K562 (cell line): ENCODE results near the gene ELOVL1. TPM values are rescaled to one million over a fixed set of nuclear protein-coding genes. Genes with fewer than 3 reads are reported as not detected.
A peak's percentile ranks its signal among the peaks of the same experiment; 100 is the strongest.

ENCODE experiments used
- ATAC-seq: fragments of 200-7000 bp; cut with Tn5 transposase; 3 replicates; pipeline ENCODE4 v1.9.1; 2020; ENCODE audit warnings: moderate library complexity
- BruUV-seq: library from RNA; stranded (reverse); fragments of 400-500 nt; replicated peaks from 2 replicates; lab custom pipeline; 2021; lab: Mats Ljungman, UMichigan
- CTCF ChIA-PET: fragments of 300-600 bp; formaldehyde crosslinking; extraction: SDS; loops from one replicate; lab custom pipeline; 2021; ENCODE audit warnings: low intra/inter-chr PET ratio; lab: Yijun Ruan, JAX
- POLR2A ChIA-PET: fragments of 300-600, 350-650 bp; sonication (Branson Sonifier 250); formaldehyde crosslinking; extraction: SDS; loops from one replicate; lab custom pipeline; 2021; ENCODE audit warnings: antibody characterized with exemption, inconsistent platforms; lab: Yijun Ruan, JAX
- DNase-seq, 4 experiments: peaks; one replicate each; pipeline versions ENCODE4 v3.0.0 to v3.0.0-alpha.2; 2011 to 2018; ENCODE audit warnings: low spot score in 3 of 4, mixed read lengths in 3 of 4; ENCODE audit errors: extremely low read depth in 1 of 4
- FAIRE-seq: peaks from 2 replicates; lab custom pipeline; 2011; peaks lifted over from hg19 to GRCh38; lab: Jason Lieb, UNC
- H2AFZ ChIP-seq: 2 replicates; pipeline ENCODE4 v1.6.0; 2011; ENCODE audit warnings: low read depth, low read length, control low read depth, inconsistent platforms
- H3K27ac ChIP-seq: fragments of 200-600 bp; 3 replicates; pipeline ENCODE4 v1.8.0; 2011; ENCODE audit warnings: low read depth, mild to moderate bottlenecking, control low read depth, inconsistent platforms, low read length, moderate library complexity, mixed read lengths; ENCODE audit errors: extremely low read depth
- H3K27me3 ChIP-seq, 2 experiments: fragments of 300-600 bp in 1 of 2; 2 replicates in 1 of 2; 3 replicates in 1 of 2; pipeline versions ENCODE4 v1.6.0 to v1.8.0; 2011; ENCODE audit warnings: inconsistent platforms in 2 of 2, low read length in 2 of 2, mild to moderate bottlenecking in 1 of 2, mixed read lengths in 1 of 2, moderate library complexity in 1 of 2; ENCODE audit not compliant: control insufficient read depth in 2 of 2, insufficient read depth in 2 of 2
- H3K36me3 ChIP-seq: fragments of 300-600 bp; 3 replicates; pipeline ENCODE4 v1.8.0; 2011; ENCODE audit warnings: mild to moderate bottlenecking, low read length, inconsistent platforms; ENCODE audit not compliant: control insufficient read depth, insufficient read depth
- H3K4me1 ChIP-seq, 2 experiments: fragments of 200-600 bp in 1 of 2; replicated peaks in 1 of 2; 2 replicates in 1 of 2; 3 replicates in 1 of 2; pipeline versions ENCODE4 v1.5.1 to v1.8.0; 2011; ENCODE audit warnings: inconsistent platforms in 2 of 2, low read length in 2 of 2, mild to moderate bottlenecking in 1 of 2, mixed read lengths in 1 of 2, moderate library complexity in 1 of 2; ENCODE audit not compliant: control insufficient read depth in 2 of 2, insufficient read depth in 2 of 2
- H3K4me2 ChIP-seq: 2 replicates; pipeline ENCODE4 v1.6.1; 2011; ENCODE audit warnings: low read length, control low read depth, inconsistent platforms, mixed read lengths; ENCODE audit not compliant: insufficient read depth
- H3K4me3 ChIP-seq: fragments of 200-600 bp; sonication (generic), shearing (Covaris generic); 2 replicates; pipeline ENCODE4 v1.5.1; 2016; ENCODE audit warnings: control low read depth, inconsistent platforms
- H3K79me2 ChIP-seq: fragments of 200-600 bp; 3 replicates; pipeline ENCODE4 v1.8.0; 2011; ENCODE audit warnings: low read length, inconsistent platforms; ENCODE audit not compliant: control insufficient read depth, insufficient read depth
- H3K9ac ChIP-seq, 2 experiments: 2 replicates each; pipeline versions ENCODE4 v1.6.0 to v1.6.1; 2011; ENCODE audit warnings: low read depth in 2 of 2, low read length in 2 of 2, control low read depth in 1 of 2, inconsistent platforms in 1 of 2, mild to moderate bottlenecking in 1 of 2, mixed read lengths in 1 of 2; ENCODE audit not compliant: insufficient read depth in 1 of 2
- H3K9me1 ChIP-seq: one replicate; pipeline ENCODE4 v1.6.0; 2011; ENCODE audit warnings: inconsistent platforms, mild to moderate bottlenecking, low read length, moderate library complexity; ENCODE audit not compliant: control insufficient read depth, insufficient read depth
- H3K9me3 ChIP-seq: replicated peaks from 2 replicates; pipeline ENCODE4 v1.5.1; 2011; ENCODE audit warnings: low read depth, low read length, inconsistent platforms; ENCODE audit not compliant: control insufficient read depth, insufficient read depth
- H4K20me1 ChIP-seq: replicated peaks from 2 replicates; pipeline ENCODE4 v1.6.1; 2011; ENCODE audit warnings: low read length, inconsistent platforms, mixed read lengths; ENCODE audit not compliant: control insufficient read depth, insufficient read depth
- BCL6 ChIP-seq: fragments of 250-450 bp; sonication (Bioruptor Pico); IDR thresholded peaks from 2 replicates; pipeline ENCODE4 v1.4.0; 2020
- BCOR ChIP-seq: fragments of 450-650 bp; IDR thresholded peaks from 2 replicates; pipeline ENCODE4 v1.6.1; 2016
- CLOCK ChIP-seq: fragments of 250-450 bp; sonication (Bioruptor Pico); IDR thresholded peaks from 2 replicates; pipeline ENCODE4 v1.4.0; 2020; ENCODE audit warnings: mild to moderate bottlenecking, moderate library complexity, borderline replicate concordance
- ELF2 ChIP-seq: fragments of 250-450 bp; sonication (Bioruptor Pico); IDR thresholded peaks from 2 replicates; pipeline ENCODE4 v1.5.0; 2021; ENCODE audit warnings: mild to moderate bottlenecking
- GTF2E2 ChIP-seq: fragments of 200-800 bp; sonication (Bioruptor generic); IDR thresholded peaks from 2 replicates; pipeline ENCODE4 v1.6.1; 2016; ENCODE audit warnings: missing genetic modification characterization, missing compliant biosample characterization
- NFYB ChIP-seq: IDR thresholded peaks from 2 replicates; pipeline ENCODE4 v1.6.1; 2011; ENCODE audit warnings: mild to moderate bottlenecking, moderate library complexity; ENCODE audit not compliant: insufficient read length; ENCODE audit errors: extremely low read depth
- PCBP2 ChIP-seq: fragments of 200-400 bp; formaldehyde crosslinking; IDR thresholded peaks from 2 replicates; pipeline ENCODE4 v1.6.1; 2018; ENCODE audit warnings: low read length, low read depth, mild to moderate bottlenecking, moderate library complexity; ENCODE audit not compliant: poor library complexity, severe bottlenecking
- SMARCB1 ChIP-seq: IDR thresholded peaks from 2 replicates; pipeline ENCODE4 v1.6.1; 2011; ENCODE audit warnings: improper control_type of control experiment, low read depth; ENCODE audit not compliant: insufficient read length
- SP2 ChIP-seq: IDR thresholded peaks from 2 replicates; pipeline ENCODE4 v1.6.1; 2011; ENCODE audit warnings: mild to moderate bottlenecking, low read depth, low read length, moderate library complexity; ENCODE audit not compliant: poor library complexity, severe bottlenecking; ENCODE audit errors: extremely low read depth
- XRCC5 ChIP-seq: fragments of 200-400 bp; formaldehyde crosslinking; IDR thresholded peaks from 2 replicates; pipeline ENCODE4 v1.6.1; 2017; ENCODE audit warnings: low read depth, mild to moderate bottlenecking, low read length
- WGBS: fragments of 100-300 bp; shearing (Covaris generic); methylation state at CpG from one replicate; pipeline ENCODE4 v1.1.6; 2016; ENCODE audit warnings: low coverage, mixed read lengths; ENCODE audit not compliant: insufficient coverage; ENCODE audit errors: missing lambda C conversion rate; 5-methylcytosine and 5-hydroxymethylcytosine counted together
- in situ Hi-C: fragments of 300-500 bp; cut with MboI; formaldehyde crosslinking; loops from 4 replicates; pipeline ENCODE4 v1.15.0; 2018; ENCODE audit warnings: inconsistent platforms, mixed read lengths
- intact Hi-C: fragments of 100-400 bp; cut with micrococcal nuclease; formaldehyde crosslinking; loops from 2 replicates; pipeline ENCODE4 v1.14.2; 2022
- polyA plus RNA-seq, 8 experiments: library from polyadenylated mRNA; depleted of rRNA in 4 of 8; stranded (reverse) in 5 of 8; unstranded in 3 of 8; fragments of >200 nt; fragmentation: Nextera tagmentation in 2 of 8; fragmentation: Illumina TruSeq in 1 of 8; extraction: Ambion mirVana in 2 of 8; extraction: Trizol in 1 of 8; gene quantifications; 2 replicates each; pipeline versions ENCODE4 v1.2.1 to v1.2.3, GENCODE V29; 2011 to 2014; ENCODE audit warnings: inconsistent platforms in 1 of 8, missing spikeins in 1 of 8
- total RNA-seq, 7 experiments: library from RNA; depleted of rRNA in 6 of 7; stranded (reverse); fragments of >200 nt in 6 of 7; fragmentation: Illumina TruSeq in 2 of 7; extraction: Trizol in 2 of 7; gene quantifications; 2 replicates each; pipeline versions ENCODE4 v1.2.1 to v1.2.3, GENCODE V29; 2011 to 2021; ENCODE audit warnings: low replicate concordance in 1 of 7
- TF ChIP-seq, protein P1 (sequence below): fragments of 450-650 bp; IDR thresholded peaks from 2 replicates; pipeline ENCODE4 v1.6.1; 2017; ENCODE audit warnings: antibody characterized with exemption
- TF ChIP-seq, protein P2 (sequence below), 2 experiments: fragments of 450-650 bp in 1 of 2; sonication (generic) in 1 of 2; formaldehyde crosslinking in 1 of 2; IDR thresholded peaks in 1 of 2; conservative IDR thresholded peaks in 1 of 2; 2 replicates each; pipeline versions ENCODE4 v1.6.1 to v1.8.1; 2016 to 2023; ENCODE audit warnings: mild to moderate bottlenecking in 2 of 2, moderate library complexity in 2 of 2, inconsistent platforms in 1 of 2, missing genetic modification reagents in 1 of 2
- TF ChIP-seq, protein P3 (sequence below): sonication (generic); IDR thresholded peaks from 2 replicates; pipeline ENCODE4 v1.6.1; 2016

Gene ELOVL1
- total and polyA plus RNA-seq, 9 of the 15 experiments (the other 6 are each of a cell fraction or from before 2014, with no cell fraction given): 51.0 to 157 (median 70.3) TPM

DNA sequence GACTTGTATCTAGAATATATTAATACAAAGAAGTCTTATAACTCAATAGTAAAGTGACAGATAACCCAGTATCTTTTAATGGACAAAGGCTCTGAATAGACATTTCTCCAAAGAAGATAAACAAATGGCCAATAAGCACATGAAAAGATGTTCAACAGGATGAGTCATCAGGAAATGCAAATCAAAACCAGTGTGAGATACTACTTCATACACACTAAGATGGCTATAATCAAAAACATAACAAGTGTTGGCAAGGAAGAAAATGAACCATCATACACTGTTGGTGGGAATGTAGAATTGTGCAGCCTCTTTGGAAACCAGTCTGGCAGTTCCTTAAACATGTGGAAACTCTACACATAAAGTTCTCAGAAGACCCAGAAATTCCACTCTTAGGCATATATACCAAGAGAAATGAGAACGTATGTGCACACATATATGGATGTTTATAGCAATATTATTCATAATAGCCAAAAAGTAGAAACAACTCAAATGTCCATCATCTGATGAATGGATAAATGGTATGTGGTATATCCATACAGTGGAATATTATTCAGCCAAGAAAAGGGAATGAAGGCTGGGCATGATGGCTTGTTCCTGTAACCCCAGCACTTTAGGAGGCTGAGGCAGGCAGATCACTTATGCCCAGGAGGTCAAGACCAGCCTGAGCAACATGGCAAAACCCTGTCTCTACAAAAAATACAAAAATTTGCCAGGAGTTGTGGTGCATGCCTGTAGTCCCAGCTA lies 40.1 kb downstream of the ELOVL1 start:
- H4K20me1 ChIP-seq: no peaks in the 10 kb centered on the region
- CTCF ChIA-PET: no interaction called here
- H3K36me3 ChIP-seq: no peaks in the 10 kb centered on the region; the same call in 2 of the 3 replicates
- H3K27me3 ChIP-seq: no peaks in the 10 kb centered on the region
- H3K4me3 ChIP-seq: no peak overlapping the region
- no peak for FAIRE-seq
- intact Hi-C loops (no loop called here), in situ Hi-C loops (no loop called here)
- no peak overlapping the region for H2AFZ ChIP-seq
- H3K79me2 ChIP-seq: no peaks in the 10 kb centered on the region
- H3K4me1 ChIP-seq: peaks cover 15 to 20% of the 10 kb centered on the region in 2 experiments
- 55% methylated on average over 1 of the region's 1 CpG for WGBS
- H3K9ac ChIP-seq: no peak overlapping the region
- H3K27ac ChIP-seq: no peak overlapping the region
- BruUV-seq: no TSS peak
- H3K4me2 ChIP-seq: no peak overlapping the region
- no peaks in the 10 kb centered on the region for H3K9me1 ChIP-seq
- no peak for DNase-seq
- POLR2A ChIA-PET: no interaction called here
- ATAC-seq: no peak
- H3K9me3 ChIP-seq: peaks cover 13% of the 10 kb centered on the region
- no peak for TF ChIP-seq BCL6 (CRISPR knock-in tag)
- no peak for TF ChIP-seq ELF2 (CRISPR knock-in tag)
- no peak for TF ChIP-seq XRCC5
- TF ChIP-seq NFYB: no peak
- no peak for TF ChIP-seq SP2
- TF ChIP-seq, protein P1, sequence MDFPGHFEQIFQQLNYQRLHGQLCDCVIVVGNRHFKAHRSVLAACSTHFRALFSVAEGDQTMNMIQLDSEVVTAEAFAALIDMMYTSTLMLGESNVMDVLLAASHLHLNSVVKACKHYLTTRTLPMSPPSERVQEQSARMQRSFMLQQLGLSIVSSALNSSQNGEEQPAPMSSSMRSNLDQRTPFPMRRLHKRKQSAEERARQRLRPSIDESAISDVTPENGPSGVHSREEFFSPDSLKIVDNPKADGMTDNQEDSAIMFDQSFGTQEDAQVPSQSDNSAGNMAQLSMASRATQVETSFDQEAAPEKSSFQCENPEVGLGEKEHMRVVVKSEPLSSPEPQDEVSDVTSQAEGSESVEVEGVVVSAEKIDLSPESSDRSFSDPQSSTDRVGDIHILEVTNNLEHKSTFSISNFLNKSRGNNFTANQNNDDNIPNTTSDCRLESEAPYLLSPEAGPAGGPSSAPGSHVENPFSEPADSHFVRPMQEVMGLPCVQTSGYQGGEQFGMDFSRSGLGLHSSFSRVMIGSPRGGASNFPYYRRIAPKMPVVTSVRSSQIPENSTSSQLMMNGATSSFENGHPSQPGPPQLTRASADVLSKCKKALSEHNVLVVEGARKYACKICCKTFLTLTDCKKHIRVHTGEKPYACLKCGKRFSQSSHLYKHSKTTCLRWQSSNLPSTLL: no peak
- TF ChIP-seq BCOR: peak; percentile 79
- no peak for TF ChIP-seq SMARCB1
- no peak for TF ChIP-seq GTF2E2 (tag)
- TF ChIP-seq, protein P2, sequence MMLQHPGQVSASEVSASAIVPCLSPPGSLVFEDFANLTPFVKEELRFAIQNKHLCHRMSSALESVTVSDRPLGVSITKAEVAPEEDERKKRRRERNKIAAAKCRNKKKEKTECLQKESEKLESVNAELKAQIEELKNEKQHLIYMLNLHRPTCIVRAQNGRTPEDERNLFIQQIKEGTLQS (IDR thresholded peaks at IDR 0.05): peak; percentile 72
- TF ChIP-seq, protein P2 (CRISPR knock-in tag; conservative IDR thresholded peaks at IDR 0.05): no peak
- no peak for TF ChIP-seq PCBP2
- TF ChIP-seq, protein P3, sequence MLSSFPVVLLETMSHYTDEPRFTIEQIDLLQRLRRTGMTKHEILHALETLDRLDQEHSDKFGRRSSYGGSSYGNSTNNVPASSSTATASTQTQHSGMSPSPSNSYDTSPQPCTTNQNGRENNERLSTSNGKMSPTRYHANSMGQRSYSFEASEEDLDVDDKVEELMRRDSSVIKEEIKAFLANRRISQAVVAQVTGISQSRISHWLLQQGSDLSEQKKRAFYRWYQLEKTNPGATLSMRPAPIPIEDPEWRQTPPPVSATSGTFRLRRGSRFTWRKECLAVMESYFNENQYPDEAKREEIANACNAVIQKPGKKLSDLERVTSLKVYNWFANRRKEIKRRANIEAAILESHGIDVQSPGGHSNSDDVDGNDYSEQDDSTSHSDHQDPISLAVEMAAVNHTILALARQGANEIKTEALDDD: no peak
- no peak for TF ChIP-seq CLOCK (CRISPR knock-in tag)
